Activated CD4-positive, CD25-positive, alpha-beta regulatory T cell treated with anti-CD3 and anti-CD28 coated beads, Interleukin-2, amount 50 U/mL, for 72 hours (primary cell): ENCODE data around the gene NFKBIB.
"Not testable (repeated sequence)": the region's sequence is repeated elsewhere in the genome, so short reads cannot be mapped to it uniquely, and the experiment has no call there.

Source experiments
- DNase-seq: peaks from one replicate; pipeline ENCODE4 v3.0.0; 2021

NFKBIB gene

DNA sequence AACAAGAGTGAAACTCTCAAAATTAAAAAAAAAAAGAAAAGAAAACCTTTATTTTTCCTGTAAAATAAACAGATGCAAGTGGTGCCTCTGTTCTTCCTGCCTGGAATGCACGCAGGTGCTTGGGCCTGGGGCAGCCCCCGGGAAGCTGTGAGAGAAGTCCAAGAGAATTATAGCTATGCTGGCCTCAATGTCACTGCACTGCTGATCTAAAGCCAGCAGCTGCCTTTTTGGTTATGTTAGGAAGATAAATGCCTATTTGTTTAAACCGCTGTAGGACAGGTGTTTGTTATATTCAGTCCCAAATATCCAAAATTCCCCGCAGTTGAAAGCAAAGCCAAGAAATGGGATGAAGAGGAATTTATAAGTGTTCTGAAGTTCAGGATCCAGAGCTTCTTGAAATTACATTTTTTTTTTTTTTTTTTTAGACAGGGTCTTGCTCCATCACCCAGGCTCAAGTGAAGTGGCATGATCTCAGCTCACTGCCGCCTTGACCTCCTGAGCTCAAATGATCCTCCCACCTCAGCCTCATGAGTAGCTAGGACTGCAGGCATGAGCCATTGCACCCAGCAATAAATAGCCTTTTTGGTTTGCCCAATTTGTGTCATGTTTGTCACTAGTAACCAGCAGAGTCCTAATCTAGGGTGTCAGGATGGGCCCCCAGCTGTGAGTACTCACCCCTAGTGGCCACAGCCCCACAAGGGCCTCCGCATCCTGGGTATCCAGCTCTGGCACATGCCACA is 23.9 kb upstream of the NFKBIB start:
- DNase-seq: no peak

DNA sequence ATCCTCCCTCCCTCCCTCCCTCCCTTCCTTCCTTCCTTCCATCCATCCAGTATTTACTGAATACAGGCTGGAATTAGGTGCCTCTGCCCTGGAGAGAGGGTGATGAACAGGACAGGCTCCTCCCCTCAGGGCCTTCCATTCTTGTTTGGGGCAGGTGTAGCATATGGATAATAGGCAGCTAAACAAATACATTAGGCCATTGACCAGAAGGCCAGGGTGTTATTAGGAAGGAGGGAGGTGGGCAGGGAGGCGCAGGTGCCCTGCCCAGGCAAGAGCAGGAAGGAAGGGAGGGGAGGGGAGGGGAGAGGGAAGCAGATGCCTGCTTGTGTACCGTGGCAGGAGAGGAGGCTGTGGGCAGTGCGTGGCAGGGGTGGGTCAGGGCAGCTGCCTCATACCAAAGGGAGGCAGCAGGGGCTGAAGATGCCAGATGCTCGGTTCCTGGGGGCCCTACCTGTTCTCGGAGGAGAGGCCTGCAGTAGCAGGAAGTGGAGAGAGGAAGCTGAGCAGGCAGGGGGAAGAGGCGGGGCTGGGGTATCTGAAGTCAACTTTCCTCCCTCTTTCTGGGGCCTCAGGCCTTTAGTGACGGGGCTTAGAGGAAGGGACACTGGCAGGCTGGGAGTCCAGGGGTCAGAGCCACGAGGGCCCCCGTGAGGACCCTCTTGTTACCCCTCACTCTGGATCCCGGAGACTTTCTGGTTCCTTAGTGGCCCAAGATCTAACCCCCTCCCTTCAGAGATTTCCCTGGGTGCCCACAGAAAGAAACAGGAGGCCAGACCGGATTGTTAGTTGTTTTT is 21.8 kb upstream of the NFKBIB start, which contains the start of gene RINL:
RINL (minus strand) TSS at position 495 of the 794 bp plus-strand sequence. CDS start 1,533 bp downstream, outside the sequence.
- DNase-seq: peak; percentile 72

DNA sequence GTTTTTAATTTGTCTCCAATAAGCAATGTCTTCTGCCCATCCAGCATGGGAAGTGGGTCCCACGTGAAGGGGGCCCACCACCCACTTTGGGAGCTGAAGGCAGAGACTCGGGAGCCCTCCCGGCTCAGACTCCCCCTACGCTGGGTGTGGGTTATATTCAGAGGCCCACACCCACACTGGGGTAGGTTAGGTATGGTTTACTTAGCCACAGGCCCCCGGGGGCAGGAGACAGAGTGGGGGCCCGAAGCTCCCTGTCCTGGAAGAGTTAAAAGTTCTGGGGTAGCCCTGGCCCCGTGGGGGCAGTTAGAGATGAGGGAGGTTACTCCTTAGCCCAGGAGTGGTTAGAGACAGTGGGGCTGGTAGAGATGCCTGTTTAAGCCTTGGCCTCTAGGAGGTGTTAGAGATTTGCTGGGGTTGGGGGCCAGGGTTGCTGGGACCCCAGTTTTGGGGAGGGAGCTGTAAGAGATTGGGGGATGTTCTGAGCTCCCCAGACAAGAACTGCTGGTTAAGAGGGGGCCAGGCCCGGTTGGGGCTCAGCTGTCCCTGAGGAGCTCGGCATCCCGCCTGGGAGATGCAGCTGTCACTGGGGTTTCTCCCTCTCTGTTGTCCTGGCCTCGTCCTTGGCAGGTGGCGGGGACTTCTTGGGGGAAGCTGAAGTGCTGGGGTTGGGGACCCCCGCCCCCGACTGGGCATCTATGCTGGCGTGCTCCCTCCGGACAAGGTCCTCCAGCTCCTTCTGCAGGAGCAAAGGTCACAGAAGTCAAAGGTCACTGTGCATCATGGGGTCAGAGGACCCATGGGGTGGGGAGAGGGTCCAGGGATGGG is 21.0 kb upstream of the NFKBIB start:
- no peak for DNase-seq

DNA sequence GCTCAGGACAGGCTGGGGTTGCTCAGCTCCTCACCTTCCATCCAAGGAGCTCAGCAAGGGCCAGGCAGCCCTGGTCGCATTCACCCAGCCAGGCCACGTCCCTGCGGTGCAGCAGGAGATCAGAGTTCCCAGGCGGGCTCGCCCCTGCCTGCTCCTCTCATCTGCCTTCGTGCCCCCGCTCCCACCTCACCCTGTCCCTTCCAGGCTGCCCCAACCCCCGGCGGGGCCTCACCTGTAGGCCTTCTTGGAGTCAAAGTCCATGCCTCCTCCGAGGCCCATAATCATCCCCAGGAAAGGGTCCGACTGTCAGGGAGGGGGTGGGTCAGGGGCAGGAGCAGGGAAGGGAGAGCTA is 20.4 kb upstream of the NFKBIB start:
- DNase-seq: no peak

DNA sequence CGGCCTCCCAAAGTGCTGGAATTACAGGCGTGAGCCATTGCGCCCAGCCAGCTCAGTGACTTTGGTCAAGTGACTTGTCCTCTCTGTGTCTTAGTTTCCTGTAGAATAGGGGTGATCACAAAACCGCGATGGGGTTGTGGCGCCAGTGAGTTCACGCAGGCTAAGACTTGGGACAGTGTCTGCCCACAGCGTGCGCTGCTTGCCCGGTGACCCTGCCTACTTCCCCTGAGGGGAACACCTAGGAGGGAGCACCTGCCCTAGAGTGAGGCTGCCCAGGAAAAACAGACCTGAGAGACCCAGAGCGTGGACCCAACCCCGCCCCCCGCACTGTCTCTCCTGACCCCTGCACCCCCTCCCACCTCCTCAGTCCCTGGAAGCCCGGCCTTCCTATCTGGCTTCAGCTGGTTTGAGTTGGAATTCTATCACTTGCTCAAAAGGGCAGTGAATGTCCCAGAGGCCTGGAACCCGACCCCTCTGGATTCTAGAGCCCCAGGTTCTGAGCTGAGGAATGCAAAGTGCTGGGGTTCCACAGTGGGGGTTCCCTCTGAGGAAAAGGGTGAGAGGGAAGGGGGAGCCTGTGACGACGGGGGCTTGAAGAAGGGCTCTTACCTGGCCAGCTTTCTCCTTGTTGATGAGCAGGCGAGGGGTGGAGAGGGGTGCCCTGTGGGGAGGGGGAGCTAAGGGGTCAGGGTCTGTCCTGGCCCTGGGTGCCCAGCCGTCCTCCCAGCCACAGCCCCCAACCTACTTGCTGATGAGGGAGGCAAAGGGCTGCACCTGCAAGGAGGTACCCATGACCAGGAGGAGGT is 19.5 kb upstream of the NFKBIB start:
- DNase-seq: no peak

DNA sequence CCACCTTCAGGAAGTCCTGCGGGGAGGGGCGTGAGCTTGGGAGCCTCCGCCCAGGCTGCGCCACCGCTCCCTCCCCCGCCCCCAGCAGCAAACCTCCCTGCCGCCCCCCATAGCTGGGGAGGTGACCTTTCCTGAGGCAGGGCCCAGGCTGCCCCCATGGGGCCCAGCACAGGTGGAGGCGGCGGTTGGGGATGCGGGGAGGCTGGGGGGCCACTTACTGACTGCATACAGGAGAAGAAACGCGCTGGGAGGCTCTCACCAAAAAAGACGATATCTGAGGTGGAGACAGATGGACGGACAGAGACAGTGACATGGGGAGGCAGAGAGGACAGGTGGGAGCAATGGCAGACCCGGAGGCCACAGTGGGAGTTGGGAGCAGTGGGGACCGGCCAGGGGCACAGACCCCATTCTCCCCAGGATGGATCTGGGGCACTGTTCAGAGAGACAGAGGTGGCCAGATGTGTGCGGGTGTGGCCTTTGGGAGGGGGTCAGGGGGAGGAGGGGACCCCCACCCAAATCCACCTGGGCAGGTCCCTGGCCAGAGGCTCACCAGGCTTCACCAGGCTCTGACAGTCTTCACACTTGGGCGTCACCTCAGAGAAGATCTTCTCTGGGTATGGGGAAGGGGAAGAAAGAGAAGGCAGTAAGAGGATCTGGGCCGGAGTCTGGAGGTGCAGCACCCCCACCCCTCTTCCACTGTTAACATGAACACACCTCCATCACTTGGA is 18.7 kb upstream of the NFKBIB start:
- DNase-seq: no peak

DNA sequence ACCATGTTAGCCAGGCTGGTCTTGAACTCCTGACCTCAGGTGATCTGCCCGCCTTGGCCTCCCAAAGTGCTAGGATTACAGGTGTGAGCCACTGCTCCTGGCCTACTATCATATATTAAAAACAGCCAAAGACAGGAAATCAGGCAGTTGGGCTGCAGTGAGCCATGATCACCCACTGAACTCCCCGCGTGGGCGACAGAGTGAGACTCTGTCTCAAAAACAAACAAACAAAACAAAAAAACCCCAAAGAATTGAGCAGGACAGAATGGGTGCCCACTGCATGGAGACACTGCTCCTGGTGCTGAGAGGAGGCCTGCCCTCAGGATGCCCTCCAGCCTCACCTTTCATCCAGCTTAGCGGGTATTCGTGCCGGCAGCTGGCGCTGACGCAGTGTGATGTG is 16.5 kb upstream of the NFKBIB start:
- DNase-seq: no peak

DNA sequence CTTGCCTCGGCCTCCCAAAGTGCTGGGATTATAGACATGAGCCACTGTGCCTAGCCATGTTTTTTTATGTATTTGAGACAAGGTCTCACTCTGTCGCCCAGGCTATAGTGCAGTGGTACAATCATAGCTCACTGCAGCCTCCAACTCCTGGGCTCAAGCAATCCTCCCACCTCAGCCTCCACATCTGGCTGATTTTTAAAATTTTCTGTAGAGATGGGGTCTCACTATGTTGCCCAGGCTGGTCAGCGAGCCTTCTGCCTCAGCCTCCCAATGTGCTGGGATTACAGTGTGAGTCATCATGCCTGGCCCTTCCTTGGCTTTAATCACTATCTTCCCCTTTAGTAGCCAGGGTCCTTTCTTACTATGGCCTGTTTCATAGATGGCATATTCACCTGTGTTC is 15.1 kb upstream of the NFKBIB start:
- DNase-seq: not testable (repeated sequence)

DNA sequence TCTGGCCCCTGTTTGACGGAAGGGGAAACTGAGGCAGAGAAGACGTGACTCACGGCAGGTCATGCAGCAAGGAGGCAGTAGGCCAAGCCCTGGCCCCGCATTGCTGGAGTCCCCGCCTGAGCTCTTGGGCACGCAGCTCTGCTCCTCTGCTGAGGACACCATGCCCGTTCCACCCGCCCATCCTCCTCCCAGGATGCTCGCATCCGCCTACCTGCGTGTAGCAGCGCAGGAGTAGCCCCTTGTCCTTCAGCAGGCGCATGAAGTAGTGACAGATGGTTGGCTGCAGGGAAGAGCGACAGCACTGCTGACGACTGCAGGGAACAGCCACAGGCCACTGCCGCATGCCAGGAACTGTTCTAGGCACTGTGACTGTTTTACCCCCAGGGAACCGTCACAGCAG is 10.9 kb upstream of the NFKBIB start:
- DNase-seq: no peak

DNA sequence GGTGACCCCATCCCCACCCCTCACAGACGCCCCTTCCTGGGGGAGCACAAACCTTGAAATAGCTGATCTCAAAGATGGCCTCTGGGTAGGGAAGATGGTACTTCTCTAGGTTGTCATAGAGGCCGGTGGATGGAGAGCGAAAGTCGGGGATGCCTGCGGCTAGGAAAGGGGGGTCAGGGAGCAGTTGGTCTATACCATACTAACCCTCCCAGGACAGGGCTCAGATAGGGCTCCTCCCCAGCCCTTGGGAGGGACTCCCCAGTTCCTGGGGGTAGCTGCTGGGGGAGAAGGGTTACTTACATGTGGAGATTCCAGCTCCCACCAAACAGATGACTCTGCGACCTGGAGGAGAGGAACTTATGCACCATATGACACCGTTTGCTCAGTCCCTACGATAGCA is 10.0 kb upstream of the NFKBIB start:
- no peak for DNase-seq

DNA sequence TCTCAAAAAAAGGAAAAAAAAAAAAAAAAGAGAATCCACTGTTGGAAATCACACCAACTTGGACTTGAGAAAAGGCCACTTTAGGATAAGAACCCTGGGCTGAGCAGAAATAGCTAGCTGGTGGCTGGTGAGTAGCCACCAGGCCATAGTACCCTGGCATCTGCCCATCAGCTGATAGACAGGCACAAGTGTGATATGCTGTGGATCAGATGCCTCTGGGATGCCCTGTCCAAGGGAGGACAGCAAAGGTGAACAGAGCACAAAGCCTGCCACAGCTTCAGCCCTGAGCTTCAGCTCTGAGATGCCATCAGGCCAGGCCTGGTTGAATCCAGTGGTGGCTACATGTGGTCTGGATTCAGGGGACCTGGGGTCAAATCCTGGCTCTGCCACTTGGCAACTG is 9.1 kb upstream of the NFKBIB start:
- no peak for DNase-seq

DNA sequence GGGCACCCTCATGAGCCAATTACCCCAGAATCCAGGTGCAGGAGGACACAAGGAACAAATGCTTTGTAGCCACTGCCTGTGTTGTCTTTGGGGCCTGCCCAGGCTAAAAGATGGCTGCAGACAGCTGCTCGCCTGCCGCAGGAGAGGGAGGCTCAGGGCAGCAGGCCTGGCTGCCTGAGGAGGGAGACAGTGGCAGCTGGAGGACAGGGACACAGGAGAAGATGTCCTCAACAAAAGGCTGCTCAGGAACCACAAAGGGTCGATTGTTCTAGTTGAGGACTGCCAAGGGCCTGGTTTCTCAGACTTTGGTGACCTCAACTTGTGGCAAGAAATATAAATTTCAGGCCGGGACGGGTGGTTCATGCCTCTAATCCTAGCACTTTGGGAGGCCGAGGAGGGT is 8.0 kb upstream of the NFKBIB start:
- DNase-seq: no peak

DNA sequence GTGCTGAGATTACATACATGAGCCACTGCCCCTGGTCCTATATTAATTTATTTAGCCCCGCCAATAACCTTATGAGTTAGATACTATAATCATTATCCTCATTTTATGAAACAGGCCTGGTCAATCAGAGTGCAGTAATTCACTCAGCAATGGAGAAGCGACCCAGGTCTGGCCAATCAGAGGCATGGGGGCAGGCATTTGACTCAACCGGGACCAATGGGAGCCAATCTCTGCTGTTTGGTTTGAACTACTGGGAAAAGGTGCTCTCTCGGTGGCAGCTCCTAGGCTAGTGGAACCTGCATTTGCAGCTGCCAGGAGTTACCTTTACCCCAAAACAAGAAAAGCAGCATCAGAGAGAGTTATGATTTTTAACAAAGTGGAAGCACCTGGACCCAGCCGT is 6.9 kb upstream of the NFKBIB start:
- DNase-seq: no peak

DNA sequence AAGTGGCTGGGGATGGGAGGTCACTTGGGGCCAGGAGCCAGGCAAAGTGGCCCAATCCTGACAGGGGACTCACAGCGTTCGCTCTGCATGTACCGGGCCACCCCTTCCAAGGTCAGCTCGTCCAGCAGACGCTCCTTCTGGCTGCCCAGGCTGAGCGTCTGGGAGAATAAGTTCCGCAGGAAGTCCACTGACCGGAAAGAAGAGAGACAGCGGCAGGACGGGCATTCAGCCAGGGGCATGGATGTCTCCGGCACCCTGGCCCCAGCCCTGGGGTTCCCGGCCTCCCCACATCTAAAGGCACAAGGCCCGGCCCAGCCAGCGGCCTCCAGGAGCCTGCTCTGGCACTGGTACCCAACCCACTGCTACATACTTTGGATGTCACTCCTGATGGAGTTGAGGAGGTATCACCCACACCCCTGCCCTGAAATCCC is 6.4 kb upstream of the NFKBIB start:
- no peak for DNase-seq

DNA sequence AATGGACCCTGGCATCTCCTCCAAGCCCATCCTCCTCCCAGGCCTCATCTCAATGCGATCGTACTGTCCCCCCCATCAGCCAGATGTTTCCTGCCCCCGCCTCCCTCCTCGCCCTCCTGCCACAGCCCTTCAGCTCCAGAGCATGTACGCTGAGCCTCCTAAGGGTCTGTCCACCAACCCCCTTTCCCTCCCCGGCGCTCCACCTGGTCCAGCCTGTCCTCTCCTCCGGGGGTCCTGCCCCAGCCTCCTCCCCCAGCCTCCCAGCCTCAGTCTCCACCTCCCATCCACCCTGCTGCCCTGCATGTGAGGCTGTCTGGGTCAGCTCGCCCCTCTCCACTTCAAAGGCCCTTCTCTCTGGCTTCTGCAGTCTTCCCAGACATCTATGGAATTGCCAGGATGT is 4.8 kb upstream of the NFKBIB start:
- DNase-seq: no peak

DNA sequence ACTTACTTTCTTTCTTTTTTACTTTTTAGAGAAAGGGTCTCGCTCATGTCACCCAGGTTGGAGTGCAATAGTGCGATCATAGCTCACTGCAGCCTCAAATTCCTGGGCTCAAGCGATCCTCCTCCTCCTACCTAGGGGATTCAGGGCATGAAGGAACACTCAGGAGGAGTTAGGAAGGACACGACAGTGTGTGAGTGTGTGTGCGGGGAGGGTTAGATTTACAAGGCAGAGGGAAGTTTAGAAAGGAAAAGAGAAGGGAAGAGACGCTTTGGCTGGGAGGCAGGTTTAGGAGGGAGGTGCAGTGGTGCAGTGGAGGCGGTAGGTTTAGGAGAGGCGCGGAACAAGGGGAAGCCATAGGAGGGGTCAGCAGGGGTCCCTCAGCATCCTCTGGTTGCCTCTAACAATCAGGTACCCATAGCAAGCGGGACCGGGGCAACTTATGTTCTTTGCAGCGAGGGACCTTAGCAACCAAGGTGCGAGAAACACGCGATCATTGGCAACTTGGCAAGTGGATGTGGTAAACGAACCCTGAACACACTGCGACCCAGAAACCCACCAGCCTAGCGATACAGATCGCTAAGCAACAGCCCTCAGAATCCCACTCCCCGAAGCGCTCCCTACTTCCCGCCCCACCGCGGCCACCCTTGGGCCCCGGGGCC is 852 bp upstream of the NFKBIB start:
- DNase-seq: no peak

DNA sequence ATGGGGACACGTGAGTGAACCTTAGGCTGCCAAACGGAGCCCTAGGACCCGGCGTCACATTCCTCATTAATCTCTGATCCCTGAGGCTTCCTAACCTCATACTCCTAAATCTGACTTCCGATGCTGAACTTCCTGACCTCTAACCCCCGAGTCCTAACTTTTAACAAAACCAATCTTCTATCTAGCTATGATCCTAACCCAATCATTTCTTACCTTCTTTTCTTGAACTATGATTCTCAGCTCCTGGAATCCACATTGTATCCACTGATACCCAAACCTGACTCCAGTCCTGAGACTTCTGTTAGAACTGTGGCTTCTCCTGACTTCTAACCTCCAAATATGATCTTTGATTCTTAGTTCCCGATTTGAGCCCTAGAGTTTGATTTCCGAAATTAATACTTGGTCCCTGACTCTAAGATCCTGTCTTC is 447 bp downstream of the NFKBIB start:
- DNase-seq: no peak

DNA sequence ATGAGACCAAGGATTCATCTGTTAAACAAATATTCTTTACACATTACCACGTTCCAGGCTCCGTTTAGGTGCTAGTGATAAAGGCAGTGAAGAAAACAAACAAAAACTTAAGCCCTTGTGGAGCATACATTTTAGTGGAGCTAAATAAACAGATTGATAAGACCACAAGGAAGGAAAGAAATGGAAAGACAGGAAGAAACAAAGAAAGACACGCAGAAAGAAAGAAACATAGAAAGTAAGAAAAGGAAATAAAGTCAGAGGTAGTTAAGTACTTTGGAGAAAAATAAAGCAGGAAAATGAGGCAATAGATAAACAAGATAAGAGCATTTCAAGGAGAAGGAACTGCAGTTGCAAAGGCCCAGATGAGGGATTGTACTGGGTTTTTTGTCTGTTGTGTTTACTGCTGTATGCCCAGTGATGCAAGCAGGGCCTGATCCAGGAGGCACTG is 998 bp downstream of the NFKBIB start:
- no peak for DNase-seq

DNA sequence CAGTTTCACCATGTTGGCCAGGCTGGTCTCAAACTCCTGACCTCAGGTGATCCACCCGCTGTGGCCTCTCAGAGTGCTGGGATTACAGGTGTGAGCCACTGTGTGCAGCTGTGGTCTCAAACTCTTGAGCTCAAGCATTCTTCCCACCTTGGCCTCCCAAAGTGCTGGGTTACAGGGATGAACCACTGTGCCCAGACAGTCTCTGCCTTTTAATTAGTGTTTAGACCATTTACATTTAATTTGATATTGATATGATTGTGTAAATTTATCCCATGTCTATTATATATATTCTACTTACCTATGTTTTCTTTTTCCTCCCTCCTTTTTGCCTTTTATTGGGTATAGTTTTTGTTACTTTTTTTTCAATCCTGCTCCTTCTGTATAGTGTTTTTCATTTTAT is 1.9 kb downstream of the NFKBIB start:
- no peak for DNase-seq

DNA sequence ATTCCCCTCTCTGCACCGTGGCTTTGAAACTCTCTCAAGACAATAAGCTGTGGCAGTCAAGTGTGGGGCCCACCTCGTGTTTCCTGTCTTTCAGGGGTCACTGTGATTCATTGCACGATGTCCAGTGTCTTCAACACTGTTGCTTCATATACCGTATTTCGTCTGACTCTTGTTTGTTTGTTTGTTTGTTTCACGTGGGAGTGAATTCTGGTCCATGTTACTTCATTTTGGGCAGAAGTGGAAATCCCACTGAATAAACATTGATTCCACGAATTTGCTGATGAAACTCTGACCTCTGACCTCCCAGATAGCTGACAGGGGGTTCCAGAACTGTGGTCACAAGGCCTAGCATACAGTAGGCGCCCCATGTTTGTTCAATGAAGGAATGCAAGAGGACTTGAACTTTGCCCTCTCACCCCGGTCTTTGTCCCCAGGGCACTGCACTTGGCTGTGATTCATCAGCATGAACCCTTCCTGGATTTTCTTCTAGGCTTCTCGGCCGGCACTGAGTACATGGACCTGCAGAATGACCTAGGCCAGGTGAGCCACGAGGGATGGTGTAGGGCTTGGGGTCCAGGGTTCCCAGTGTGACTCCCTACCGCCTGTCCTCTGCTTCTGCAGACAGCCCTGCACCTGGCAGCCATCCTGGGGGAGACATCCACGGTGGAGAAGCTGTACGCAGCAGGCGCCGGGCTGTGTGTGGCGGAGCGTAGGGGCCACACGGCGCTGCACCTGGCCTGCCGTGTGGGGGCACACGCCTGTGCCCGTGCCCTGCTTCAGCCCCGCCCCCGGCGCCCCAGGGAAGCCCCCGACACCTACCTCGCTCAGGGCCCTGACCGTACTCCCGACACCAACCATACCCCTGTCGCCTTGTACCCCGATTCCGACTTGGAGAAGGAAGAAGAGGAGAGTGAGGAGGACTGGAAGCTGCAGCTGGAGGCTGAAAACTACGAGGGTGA is 5.1 kb downstream of the NFKBIB start:
- DNase-seq: no peak
